Articular chondrocyte of knee joint (primary cell): ENCODE measurements around the gene ZNF658. TPM values are rescaled to one million over a fixed set of nuclear protein-coding genes. Genes with fewer than 3 reads are reported as not detected.

Experiments
- small RNA-seq: library from RNA; depleted of rRNA; stranded (forward); fragments of <200 nt; gene quantifications from one replicate; pipeline ENCODE3, GENCODE V24; 2012
- total RNA-seq: library from RNA; depleted of rRNA; stranded (reverse); fragments of >200 nt; gene quantifications from 2 replicates; pipeline ENCODE4 v1.2.3, GENCODE V29; 2012

Gene ZNF658
- total RNA-seq: 7.3 and 10.4 TPM in 2 replicates

DNA sequence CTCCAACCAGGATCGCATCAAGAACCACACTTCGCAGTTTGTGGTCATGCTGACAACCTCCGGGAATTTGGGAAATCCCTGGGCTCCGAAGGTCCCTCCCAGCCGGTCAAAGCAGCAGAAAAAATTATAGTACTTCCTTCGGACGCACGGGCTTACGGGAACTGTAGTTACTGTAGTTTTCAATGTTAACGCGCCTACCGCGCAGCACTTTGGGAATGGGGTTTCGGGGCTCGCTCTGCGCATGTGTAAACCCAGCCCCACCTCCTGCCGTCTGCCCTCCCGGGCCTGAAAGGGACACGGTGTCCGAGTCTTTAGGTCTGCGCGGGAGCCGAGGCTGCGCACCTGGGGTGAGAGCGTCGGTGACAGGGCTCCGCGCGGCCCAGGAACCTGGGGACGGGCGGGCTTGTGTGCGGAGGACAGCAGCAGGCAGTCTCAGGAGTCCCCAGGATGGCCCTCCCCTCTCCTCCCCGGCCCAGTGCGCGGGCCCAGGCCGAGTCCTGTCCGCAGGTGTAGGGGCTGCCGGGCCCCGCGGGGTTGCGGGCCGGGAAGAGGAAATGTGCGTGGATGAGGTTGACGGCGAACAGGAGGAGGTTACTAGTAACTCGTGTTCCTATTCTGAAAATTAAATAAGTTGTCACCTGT lies at the start of gene ZNF658:
Gene ZNF658 (plus strand): TSS at position 236 of the 642 bp plus-strand sequence. CDS start 2,837 bp downstream, outside the sequence.

Small RNA genes lying within 50 kb of the gene (small RNA-seq; reads per million reads assigned to genes)
- not detected for gene AL353770.2

Other genes with a start within 250 kb of the ZNF658 start
- not detected in 2 replicates for gene SPATA31A3, start 91.8 kb downstream of the ZNF658 start, total RNA-seq